COLO668 (cell line): ENCODE results near the gene BRD4.

Source experiments
- DNase-seq: peaks from one replicate; lab custom pipeline; 2025; ENCODE audit not compliant: unreplicated experiment; lab: John Stamatoyannopoulos, UW

The BRD4 gene

DNA sequence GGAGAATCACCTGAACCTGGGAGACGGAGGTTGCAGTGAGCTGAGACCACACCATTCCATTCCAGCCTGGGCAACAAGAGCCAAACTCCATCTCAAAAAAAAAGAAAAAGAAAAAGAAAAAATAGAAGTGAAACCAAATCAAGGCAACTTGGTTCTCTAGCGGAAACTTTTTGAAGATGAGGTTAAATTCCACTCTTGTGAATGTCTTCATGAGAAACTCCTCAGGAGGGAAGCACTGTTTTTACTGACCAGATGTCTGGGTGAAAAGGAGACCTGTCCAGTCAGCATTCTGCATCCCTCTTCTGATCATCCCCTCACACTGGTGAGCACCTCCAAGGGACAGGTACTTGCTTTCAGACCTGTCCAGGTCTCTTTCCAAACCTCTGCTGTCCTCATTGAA lies 15.8 kb downstream of the BRD4 start:
- no peak for DNase-seq

DNA sequence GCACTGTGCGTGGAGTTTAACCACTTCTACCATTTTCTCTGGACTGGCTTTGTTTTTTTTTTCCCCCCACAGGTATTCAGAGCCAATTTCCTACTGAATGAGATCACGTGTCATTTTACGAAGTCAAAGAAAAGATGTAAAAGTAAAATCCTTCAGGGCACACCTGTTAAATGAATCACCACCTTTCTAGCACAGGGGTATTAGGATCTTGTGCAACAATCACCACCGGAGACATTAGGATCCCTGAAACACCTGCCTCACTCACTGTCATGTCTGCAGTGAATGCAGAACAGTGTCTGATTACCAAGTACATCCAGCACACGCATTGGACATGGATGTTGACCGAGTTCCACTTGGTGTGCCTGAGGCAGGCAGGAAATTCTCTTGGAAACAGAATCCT lies 17.2 kb downstream of the BRD4 start:
- peak; percentile 64 for DNase-seq

DNA sequence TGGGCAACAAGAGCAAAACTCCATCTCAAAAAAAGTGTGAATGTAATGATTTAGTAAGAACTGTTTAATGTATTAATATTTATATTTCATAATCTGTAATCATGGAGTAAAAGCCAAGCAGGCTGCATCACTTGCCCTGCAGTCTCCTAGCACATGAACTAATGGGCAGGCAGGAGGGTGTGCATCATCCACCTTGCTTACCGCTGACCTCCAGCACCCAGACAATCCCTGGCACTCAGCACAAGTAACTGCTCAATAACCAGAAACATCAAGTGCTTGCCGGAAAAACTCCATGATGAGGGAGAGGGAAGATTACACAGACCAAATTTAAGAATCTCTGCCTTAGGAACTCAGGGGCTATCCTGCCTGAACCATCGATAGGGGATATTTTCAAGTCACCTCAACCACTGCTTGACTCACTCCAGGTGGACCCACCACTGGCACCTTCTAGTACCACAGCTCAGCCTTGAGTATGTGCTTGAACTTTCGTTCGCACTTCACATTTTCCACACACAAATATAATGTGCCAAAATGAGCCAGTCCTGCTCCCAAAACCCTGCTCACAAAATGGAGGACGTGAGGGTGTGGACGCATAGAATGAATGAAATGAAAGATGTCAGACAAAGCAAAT lies 18.6 kb downstream of the BRD4 start:
- no peak for DNase-seq

DNA sequence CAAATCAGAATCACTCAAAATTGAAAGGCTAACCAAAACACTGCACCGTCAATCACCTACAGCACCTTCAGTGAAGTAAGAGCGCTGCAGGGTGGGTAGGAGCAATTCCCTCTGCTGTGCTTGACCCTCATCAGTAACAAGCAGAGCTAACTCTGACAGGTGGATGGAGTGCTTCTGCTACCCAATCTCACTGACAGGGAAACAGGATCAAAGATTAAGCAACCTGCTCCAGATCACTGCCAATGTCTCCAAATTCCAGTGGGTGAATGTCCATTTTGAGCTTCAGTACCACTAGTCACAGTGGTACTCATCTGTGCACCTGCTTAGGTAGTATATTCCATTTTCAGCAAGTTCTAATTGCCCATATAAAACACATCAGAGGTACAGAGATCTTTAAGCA lies 25.2 kb downstream of the BRD4 start:
- no peak for DNase-seq

DNA sequence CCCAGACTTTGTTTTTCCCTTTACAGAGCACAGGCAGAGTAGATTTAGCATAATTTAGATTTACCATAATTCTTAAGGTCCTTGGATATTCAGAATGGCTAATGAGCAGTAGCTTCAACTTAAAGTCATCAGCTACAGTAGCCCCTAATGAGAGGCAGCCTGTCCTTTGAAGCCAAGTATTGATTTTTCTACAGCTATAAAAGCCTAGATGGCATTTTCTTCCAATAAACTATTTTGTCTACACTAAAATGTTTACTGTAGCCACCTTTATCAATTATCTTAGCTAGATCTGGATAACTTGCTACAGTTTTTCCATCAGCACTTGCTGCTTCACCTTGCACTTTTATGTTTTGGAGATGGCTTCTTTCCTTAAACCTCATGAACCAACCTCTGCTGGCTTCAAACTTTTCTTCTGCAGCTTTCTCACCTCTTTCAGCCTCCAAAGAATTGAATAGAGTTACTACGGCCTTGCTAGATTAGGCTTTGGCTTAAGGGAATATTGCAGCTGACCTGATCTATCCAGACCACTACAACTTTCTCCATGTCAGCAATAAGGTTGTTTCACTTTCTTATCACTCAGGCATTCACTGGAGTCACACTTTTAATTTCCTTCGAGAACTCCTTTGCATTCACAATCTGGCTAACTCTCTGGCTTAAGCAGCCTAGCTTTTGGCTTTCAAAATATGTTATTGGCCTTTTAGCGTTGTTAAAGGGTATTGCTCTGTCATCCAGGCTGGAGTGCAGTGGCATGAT lies 26.6 kb downstream of the BRD4 start:
- no peak for DNase-seq

DNA sequence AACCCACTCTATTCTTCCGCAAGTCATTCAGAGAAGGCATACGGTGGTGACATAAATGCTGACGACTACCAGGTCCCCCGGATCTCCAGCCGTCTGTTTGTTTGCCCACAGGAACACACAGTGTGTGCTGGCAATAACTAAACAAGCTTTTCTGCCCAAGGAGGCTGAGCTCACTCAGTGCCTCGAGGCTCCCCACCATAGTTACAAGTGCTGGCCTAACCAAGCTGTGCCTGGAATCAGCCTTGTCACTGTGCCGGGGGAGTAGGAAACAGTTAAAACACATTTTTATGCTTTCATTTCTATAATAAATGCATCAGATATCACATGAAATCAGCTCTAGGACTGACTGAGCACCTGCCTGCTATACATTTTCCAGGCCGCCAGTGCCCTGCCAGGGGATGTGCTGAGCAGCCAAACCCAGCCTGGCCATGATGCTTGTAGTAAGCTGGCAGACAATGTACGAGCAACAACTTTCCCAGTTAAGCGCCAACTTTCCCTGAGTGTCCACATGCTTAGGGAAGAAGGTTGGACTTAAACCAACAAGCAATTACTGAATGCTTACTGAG lies 28.1 kb downstream of the BRD4 start:
- DNase-seq: no peak

DNA sequence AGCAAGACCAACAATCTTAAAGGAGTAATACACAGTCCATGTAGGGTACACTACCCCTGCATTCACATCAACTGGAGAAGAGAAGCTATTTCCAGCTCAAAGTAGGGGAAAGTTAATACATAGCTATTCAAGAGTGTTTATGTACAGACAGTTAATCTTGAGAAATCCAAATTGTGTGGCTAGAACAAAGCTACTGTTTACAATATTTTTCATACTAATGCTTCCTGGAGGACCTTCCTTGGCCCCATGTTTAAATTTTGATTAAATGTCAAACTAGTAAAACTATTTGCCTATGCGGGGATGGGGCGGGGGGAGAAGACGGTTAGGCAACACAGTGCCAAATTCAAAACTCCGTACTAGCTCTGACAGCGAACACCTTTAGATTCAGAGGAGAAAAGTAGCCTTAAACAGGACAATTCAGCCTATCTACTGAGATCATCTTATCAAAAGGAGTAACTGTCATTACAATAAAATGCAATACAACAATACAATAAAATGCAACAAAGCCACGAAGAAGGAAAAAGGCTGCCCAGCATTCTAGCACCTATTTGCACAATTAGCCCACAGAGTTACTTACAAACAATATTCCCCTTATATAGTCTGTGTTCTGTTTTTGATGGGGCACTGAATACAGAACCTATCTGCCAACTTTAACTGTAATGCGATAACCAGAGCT lies 29.1 kb downstream of the BRD4 start:
- no peak for DNase-seq

DNA sequence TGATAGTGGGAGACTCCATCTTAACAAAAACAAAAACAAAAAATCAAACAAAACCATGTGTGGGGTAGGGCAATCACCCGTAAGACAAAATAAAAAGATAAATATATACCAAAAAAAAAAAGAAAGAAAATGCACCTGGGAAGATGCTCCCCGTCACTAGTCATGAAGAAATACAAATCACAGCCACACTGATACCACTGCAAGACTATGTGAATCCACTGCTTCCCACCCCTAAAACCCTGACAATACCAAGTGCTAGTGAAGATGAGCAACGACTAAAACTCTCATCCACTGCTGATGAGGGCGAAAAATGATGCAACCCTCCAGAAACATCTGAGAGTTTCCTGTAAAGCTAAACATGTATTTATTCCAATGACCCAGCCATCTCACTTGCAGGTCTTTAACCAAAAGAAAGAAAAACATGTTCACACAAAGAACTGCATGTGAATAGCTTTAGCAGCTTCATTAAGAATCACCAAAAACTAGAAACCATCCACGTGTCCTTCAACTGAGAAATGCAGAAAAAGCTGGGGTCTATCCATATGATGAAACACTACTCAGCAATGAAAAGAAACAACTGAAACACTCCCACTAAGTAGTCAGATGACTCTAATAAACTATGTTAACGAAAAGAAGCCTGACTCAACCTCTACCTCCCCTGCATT lies 31.7 kb downstream of the BRD4 start:
- no peak for DNase-seq

DNA sequence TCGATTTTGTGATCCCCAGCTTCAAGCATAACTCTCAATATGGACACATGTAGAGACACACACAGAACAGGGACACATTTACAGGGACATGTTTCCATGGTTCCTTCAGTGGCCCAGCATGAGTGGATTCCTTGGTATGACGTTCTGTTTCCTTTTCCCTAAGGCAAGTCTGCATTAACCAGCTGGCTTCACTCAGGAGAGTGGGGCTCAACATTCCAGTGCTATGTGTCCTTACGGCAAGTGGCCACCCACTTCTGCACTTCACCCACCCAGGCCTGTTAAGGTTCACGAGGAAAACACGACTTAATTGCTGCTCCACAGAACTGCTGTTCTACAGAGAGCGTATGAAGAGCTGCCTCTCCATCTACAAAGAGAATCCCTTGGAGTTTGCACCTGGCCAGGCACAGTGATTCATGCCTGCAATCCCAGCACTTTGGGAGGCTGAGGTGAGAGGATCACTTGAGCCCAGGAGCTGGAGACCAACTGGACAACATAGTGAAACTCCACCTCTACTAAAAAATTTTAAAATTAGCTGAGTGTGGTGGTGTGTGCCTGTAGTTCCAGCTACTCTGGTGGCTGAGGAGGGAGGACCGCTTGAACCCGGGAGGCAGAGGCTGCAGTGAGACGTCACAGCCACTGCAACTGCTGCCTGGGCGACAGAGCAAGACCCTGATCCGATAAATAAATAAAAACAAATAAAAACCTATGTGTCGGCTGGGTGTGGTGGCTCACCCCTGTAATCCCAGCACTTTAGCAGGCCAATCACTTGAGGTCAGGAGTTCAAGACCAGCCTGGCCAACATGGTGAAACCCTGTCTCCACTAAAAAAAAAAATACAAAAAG lies 32.5 kb downstream of the BRD4 start:
- DNase-seq: no peak

DNA sequence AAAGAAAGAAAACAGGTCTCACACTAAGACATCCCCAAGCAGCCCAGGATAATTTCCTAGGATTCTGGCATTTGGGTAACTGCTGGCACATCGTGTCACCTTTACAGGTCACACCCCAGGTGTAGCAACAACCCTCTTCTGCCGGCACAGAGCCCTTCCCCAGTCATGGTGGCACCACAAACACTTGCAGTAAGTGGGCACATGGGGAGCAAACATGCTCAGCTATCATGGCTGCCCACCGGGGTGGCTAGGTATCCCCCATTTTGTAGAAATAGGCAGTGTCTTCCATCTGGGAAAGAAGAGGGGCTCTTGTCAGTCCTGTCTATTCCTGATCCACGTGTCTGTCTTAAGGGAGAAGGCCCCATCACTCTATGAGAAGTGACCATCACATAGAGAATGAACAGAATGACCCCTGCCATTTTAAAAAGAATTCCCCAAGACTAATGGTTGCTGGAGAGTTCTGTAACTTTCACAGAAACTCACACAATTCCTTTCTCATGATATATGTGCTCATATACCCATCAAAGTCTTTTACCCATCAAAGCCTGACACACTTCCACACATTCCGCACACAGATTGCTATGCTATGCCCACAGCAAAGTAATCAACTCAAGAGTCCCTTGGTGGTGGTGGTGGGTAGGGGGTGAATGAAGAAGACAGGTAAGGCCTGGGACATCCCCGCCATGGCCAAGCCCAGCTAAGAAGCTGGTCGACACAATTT lies 33.3 kb downstream of the BRD4 start:
- DNase-seq: no peak

DNA sequence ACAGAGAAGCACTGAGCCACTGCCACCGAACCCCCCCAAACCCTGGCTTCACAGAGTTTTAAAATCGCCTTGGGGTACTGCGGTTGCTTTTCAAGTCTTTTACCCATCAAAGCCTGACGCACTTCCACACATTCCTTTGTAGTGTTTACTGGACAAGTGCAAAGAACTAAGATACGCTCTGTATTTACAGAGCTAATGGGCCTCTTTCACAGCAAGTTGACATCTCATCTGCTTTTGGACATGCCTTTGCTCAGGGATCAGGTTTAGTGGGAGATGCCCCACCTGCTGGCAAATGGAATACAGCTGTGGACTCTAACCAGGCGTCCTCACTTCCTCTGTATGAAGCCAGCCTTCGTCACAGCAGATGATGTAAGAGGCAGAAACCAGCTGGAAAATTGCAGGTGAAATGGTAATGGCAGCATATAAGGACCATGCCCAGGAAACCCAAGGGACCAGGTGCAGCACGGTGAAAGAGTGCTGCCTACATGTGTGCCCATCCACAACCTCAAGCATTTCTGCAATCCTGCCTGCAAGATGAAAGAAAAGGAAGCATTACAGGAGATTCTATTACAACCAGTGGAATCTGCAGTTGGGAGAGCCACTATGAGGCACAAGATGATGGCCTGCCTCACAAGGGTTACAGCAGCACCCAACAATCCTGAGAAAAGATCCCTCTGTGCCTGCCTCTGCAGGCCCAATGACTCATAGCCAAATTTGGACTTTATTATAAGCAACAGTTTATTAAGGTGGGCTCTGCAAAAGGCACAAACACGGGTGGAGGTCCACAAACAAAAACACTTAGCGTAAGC lies 34.7 kb downstream of the BRD4 start:
- peak; percentile 72 for DNase-seq

DNA sequence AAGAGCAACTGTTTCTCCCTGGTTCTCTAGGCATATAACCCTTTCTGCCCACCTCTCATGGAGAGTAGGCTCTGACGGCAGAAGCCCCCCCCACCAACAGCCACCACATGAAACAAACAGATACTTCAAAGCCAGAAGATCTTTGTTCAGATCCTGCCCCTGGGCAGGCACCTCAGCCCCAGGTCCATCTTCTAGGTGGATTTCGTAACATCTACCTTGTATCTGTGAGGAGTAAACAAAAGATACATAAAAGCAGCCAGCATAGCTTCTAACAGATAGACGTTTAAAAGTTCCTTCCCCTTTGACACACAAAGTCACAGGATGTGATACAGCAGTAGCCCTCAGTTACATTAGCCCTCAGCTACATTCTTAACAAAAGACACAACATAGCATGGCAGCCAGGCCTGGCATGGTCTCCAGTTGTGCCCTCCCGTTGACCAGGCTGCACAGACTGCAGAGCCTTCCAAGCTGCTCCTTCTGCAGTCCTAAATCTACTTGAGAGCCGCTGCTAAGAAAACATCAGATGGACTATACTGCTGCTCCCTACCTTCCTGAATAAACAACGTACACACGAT lies 35.4 kb downstream of the BRD4 start:
- DNase-seq: no peak

DNA sequence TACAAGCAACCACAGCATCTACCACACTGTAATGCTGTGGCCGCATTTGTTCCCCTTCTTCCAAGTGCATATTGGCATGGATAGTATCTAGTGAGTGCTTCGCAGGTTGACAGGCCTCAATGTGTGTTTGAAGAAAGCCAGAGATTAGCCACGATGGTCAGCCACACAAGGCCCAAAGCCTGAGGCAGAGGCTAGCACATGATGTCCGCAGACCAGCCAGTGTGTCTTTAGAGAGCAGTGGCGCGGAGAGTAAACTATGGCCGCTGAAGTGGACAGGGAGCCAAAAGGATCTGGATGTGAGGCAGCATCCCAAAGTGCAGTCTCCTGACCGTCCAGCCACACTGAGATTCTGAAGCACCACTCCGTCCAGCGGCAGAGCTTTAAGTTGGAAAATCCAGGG lies 36.0 kb downstream of the BRD4 start:
- no peak for DNase-seq

DNA sequence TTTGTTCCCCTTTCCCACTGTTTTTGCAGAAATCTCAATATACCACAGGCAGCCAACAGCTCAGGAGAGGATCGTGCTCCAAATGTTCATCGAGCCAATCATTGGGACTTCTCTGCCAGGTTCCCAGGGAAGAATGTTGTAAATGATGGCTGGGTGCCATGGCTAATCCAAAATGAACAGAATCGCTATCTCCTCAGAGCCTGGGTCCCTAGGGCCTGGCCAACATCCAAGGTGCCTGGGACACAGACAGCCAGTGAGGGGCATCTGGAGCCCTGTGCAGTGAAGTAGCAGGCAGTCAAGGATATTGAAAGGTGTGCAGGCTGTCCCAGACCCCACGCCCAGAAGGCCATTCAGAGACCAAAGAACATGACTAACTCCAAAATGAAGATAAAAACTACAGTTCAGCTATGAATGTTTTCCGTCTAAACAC lies 37.8 kb downstream of the BRD4 start:
- DNase-seq: no peak

DNA sequence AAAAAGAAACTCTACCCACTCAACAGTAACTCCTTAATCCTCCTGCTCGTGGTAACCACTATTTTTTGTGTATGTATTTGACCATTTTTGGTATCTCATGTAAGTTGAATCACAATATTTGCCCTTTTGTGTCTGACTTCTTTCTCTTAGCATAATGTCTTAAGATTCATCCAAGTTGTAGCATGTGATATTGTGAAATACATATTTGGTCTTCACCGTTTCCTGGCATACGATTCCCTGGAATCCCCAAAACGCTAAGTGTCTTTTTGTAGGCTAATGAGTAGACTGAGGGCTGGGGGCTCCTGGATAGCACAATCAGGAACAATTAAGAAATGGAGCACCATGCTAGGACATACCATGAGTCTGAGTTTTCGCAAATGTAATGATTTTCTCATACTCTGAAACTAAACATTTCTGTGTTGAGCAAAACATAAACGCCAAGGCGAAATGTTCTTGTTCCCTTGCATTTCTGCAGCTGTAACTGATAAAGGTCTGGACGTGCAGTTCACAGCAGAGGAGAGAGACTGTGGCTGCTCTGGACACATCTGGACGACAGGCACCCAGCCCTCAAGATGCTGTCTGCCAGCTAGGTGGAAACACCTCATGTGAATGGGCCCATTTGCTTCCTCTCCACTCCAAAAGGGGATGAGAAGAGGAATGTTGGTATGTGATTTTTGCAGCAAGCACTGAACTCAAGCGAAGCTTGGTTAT lies 38.4 kb downstream of the BRD4 start:
- DNase-seq: no peak

DNA sequence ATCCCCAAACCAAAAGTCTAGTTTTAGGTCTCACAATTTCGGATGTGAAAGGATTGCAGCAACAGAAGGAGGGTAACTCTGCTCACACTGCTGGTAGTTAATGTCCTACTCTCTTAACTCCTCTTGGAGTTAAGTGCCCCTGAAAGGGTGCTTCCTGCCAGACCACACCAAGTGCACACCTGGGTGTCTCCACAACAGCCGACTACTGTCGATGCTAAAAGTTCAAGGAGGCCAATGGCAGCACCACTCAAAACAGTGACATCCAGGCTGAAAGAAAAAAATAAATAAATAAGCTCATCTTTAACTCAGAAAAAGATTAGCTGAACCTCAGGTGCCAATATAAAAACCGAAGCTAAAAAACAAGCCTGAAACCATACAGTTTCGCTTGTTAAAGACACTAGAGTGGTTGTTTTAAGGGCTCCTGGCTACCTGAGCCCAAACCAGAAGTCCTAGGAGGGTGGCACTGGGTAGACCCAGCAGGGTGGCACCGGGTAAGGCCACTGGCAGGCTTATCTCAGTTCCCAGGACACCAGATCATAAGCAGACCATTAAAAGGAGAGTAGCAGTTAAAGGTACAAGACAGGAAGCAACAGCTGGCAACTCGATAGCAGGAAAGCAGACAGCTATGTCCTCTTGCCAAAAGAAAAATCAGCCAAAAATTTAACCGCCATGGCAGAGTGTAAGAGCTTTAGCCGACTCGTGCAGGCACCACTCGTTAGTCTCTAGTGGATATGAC lies 39.3 kb downstream of the BRD4 start:
- DNase-seq: no peak

DNA sequence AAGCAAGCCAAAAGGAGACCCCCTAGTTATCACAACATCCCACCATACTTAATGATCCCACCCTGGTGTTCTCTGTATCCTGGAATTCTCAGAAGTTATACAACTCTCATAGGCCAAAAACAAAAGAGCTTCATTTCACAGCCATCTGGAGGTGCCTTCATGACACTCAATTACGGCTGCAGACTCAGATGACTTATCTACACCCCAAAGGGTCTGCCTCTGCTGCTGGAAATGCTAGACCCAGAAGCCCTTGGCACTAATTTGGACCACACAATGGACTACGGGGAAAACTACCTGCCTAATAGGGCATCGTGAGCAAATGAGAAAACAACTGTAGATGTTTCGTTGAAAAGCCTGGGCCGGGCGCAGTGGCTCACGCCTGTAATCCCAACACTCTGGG lies 40.2 kb downstream of the BRD4 start:
- DNase-seq: no peak
